ENCODE results near the gene LATS2.

The LATS2 gene

GRCh38 chr13:21047591-21048282, 13.6 kb downstream of the LATS2 start:
- Histone ChIP-seq H3K36me3 (ENCODE audit: insufficient read depth, insufficient read length, low read length) (peaks cover 63% of the 10 kb centered on the region), H3K4me3 (ENCODE audit: insufficient read length, low read depth) (no peak overlapping the region), H3K9ac (ENCODE audit: insufficient read length, low read depth) (no peak overlapping the region), H3K9me3 (ENCODE audit: insufficient read depth, low read length) (no peaks in the 10 kb centered on the region), H3K4me1 (ENCODE audit: insufficient read depth, insufficient read length) (peaks cover 3% of the 10 kb centered on the region), H3K27me3 (ENCODE audit: insufficient read depth, insufficient read length) (no peaks in the 10 kb centered on the region)
- DNase-seq (ENCODE audit: low read depth, low spot score): no peak
- TF ChIP-seq ZNF274 (IDR thresholded peaks at IDR 0.05; ENCODE audit: low read depth, low read length): no peak
- TF ChIP-seq SUZ12 (IDR thresholded peaks at IDR 0.05; ENCODE audit: extremely low read depth, insufficient read depth, insufficient read length): no peak
- no peak for TF ChIP-seq YY1 (IDR thresholded peaks at IDR 0.05; ENCODE audit: insufficient read depth, insufficient read length)

DNA sequence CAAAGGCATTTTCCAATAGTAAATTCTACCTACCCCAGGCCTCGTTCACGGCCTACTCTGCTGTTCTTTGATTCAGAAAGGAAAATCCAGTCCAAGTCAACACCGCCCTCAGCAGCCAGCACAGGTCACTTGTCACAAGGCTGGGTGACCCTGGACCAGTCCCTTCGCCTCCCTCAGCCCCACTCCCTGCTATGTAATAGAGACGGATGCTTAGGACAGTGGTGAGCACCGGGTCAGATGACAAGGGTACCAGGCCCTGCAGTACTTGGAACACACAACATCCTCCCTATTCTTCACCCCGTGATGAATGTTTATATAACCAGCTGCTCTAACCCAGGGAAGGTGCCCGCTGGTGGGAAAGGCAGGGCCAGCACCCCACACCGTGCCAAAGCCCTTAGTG, 14.3 kb downstream of the LATS2 start:
- peaks cover 3% of the 10 kb centered on the region for H3K4me1 ChIP-seq (ENCODE audit: insufficient read depth, insufficient read length)
- peaks cover 66% of the 10 kb centered on the region for H3K36me3 ChIP-seq (ENCODE audit: insufficient read depth, insufficient read length, low read length)
- no peaks in the 10 kb centered on the region for H3K27me3 ChIP-seq (ENCODE audit: insufficient read depth, insufficient read length)
- DNase-seq (ENCODE audit: low read depth, low spot score): no peak
- no peak overlapping the region for H3K4me3 ChIP-seq (ENCODE audit: insufficient read length, low read depth)
- no peak overlapping the region for H3K9ac ChIP-seq (ENCODE audit: insufficient read length, low read depth)
- H3K9me3 ChIP-seq (ENCODE audit: insufficient read depth, low read length): no peaks in the 10 kb centered on the region
- TF ChIP-seq ZNF274 (IDR thresholded peaks at IDR 0.05; ENCODE audit: low read depth, low read length) (no peak), SUZ12 (IDR thresholded peaks at IDR 0.05; ENCODE audit: extremely low read depth, insufficient read depth, insufficient read length) (no peak), YY1 (IDR thresholded peaks at IDR 0.05; ENCODE audit: insufficient read depth, insufficient read length) (no peak)

DNA sequence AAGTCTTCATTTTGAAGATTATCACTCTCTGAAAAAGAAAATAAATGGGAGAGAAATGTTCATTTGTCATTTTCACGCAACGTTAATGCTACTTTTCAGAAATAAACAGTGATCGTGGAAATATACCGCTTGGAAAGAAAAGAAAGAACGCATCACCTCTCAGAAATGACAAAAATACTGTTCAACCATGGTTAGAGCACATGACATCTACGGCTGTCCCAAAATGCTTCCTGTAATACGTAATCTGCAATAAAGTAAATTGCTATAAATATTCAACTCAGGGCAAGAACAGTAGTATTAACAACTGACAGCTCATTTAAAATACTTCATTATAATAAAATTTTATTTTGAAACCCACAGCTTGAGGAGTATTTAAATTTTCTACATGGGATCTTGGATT, 15.2 kb downstream of the LATS2 start:
- no peak for DNase-seq (ENCODE audit: low read depth, low spot score)
- Histone ChIP-seq H3K9ac (ENCODE audit: insufficient read length, low read depth) (no peak overlapping the region), H3K4me3 (ENCODE audit: insufficient read length, low read depth) (no peak overlapping the region), H3K27me3 (ENCODE audit: insufficient read depth, insufficient read length) (no peaks in the 10 kb centered on the region), H3K36me3 (ENCODE audit: insufficient read depth, insufficient read length, low read length) (peaks cover 66% of the 10 kb centered on the region), H3K4me1 (ENCODE audit: insufficient read depth, insufficient read length) (peaks cover 3% of the 10 kb centered on the region), H3K9me3 (ENCODE audit: insufficient read depth, low read length) (no peaks in the 10 kb centered on the region)
- TF ChIP-seq SUZ12 (IDR thresholded peaks at IDR 0.05; ENCODE audit: extremely low read depth, insufficient read depth, insufficient read length): no peak

GRCh38 chr13:21045100-21045499, 16.3 kb downstream of the LATS2 start:
- TF ChIP-seq YY1 (IDR thresholded peaks at IDR 0.05; ENCODE audit: insufficient read depth, insufficient read length): no peak
- Histone ChIP-seq H3K4me1 (ENCODE audit: insufficient read depth, insufficient read length) (peaks cover 3% of the 10 kb centered on the region), H3K9ac (ENCODE audit: insufficient read length, low read depth) (no peak overlapping the region)

GRCh38 chr13:21043898-21044297, 17.5 kb downstream of the LATS2 start:
- no peak overlapping the region for H3K4me3 ChIP-seq (ENCODE audit: insufficient read length, low read depth)
- DNase-seq (ENCODE audit: low read depth, low spot score): no peak
- H3K27me3 ChIP-seq (ENCODE audit: insufficient read depth, insufficient read length): no peaks in the 10 kb centered on the region
- peaks cover 67% of the 10 kb centered on the region for H3K36me3 ChIP-seq (ENCODE audit: insufficient read depth, insufficient read length, low read length)
- no peaks in the 10 kb centered on the region for H3K4me1 ChIP-seq (ENCODE audit: insufficient read depth, insufficient read length)
- TF ChIP-seq YY1 (IDR thresholded peaks at IDR 0.05; ENCODE audit: insufficient read depth, insufficient read length): no peak
- TF ChIP-seq SUZ12 (IDR thresholded peaks at IDR 0.05; ENCODE audit: extremely low read depth, insufficient read depth, insufficient read length): no peak
- no peak for TF ChIP-seq ZNF274 (IDR thresholded peaks at IDR 0.05; ENCODE audit: low read depth, low read length)
- no peak overlapping the region for H3K9ac ChIP-seq (ENCODE audit: insufficient read length, low read depth)
- no peaks in the 10 kb centered on the region for H3K9me3 ChIP-seq (ENCODE audit: insufficient read depth, low read length)

More at GRCh38 chr13:21045100-21045499, 16.3 kb downstream of the LATS2 start:
- peaks cover 60% of the 10 kb centered on the region for H3K36me3 ChIP-seq (ENCODE audit: insufficient read depth, insufficient read length, low read length)
- no peak overlapping the region for H3K4me3 ChIP-seq (ENCODE audit: insufficient read length, low read depth)
- H3K27me3 ChIP-seq (ENCODE audit: insufficient read depth, insufficient read length): no peaks in the 10 kb centered on the region
- no peak for DNase-seq (ENCODE audit: low read depth, low spot score)
- H3K9me3 ChIP-seq (ENCODE audit: insufficient read depth, low read length): no peaks in the 10 kb centered on the region

DNA sequence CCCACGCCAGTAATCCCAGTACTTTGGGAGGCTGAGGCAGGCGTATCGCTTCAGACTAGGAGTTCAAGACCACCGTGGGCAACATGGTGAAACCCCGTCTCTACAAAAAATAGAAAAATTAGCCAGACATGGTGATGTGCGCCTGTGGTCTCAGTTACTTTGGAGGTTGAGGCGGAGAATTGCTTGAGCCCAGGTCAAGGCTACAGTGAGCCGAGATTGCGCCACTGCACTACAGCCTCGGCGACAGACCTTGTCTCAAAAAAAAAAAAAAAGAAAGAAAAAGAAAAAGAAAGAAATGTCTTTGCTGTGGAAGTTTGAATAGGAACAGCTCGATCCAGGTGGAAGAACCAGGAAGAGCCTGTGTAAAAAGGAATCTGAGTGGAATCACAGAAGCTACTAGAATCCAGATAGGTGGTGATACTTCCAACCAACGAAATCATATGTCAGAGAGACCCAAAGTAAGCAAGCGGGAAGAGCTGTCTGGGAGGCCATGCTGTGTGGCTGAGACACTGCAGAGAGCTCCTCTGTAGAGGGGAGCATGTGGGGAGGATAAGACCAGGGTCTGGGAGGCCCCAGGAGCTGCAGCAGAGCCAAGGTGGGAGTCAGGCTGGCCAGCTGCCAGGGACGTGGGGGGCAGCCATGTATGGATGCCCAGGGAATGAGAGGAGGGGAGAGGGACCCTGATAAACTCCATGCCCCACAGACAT, 21.1 kb downstream of the LATS2 start:
- Histone ChIP-seq H3K4me1 (ENCODE audit: insufficient read depth, insufficient read length) (no peaks in the 10 kb centered on the region), H3K9me3 (ENCODE audit: insufficient read depth, low read length) (no peaks in the 10 kb centered on the region), H3K27me3 (ENCODE audit: insufficient read depth, insufficient read length) (no peaks in the 10 kb centered on the region), H3K4me3 (ENCODE audit: insufficient read length, low read depth) (no peak overlapping the region), H3K36me3 (ENCODE audit: insufficient read depth, insufficient read length, low read length) (peaks cover 55% of the 10 kb centered on the region), H3K9ac (ENCODE audit: insufficient read length, low read depth) (no peak overlapping the region)
- no peak for DNase-seq (ENCODE audit: low read depth, low spot score)
- TF ChIP-seq SUZ12 (IDR thresholded peaks at IDR 0.05; ENCODE audit: extremely low read depth, insufficient read depth, insufficient read length): no peak
- no peak for TF ChIP-seq YY1 (IDR thresholded peaks at IDR 0.05; ENCODE audit: insufficient read depth, insufficient read length)
- TF ChIP-seq ZNF274 (IDR thresholded peaks at IDR 0.05; ENCODE audit: low read depth, low read length): no peak

DNA sequence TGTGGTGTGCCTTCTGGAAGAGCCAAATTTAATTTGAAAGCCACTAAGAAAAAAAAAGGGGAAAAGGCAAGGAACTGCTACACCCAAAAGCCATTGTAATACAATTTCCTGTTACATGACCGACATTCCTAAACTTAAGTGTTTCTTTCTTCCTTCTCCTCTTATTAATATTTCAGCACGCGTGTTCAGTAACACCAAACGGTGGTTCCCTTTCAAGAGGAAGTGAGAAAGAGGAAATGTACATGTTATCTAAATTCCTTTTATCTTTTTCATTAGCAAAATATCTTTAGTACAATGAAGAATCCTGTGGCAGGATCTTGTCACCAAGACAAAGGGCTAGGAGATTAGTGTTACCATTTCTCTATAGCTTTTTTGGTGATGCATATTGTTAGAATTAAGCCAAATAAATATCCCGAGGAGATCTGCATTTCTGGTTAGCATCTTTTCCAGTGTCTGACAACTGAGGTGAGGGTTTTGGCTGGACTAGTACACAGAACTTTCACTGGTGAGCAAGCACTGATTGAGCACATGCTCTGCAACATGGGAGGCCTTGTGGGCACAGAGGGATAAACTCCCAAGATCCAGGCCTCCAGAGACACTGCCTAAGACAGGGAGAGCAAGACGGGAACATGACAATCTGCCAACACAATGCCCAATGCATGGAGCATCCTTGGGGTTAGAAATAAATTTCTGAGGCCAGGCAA, 22.1 kb downstream of the LATS2 start:
- TF ChIP-seq YY1 (IDR thresholded peaks at IDR 0.05; ENCODE audit: insufficient read depth, insufficient read length) (no peak), ZNF274 (IDR thresholded peaks at IDR 0.05; ENCODE audit: low read depth, low read length) (no peak), SUZ12 (IDR thresholded peaks at IDR 0.05; ENCODE audit: extremely low read depth, insufficient read depth, insufficient read length) (no peak)
- Histone ChIP-seq H3K9ac (ENCODE audit: insufficient read length, low read depth) (no peak overlapping the region), H3K27me3 (ENCODE audit: insufficient read depth, insufficient read length) (no peaks in the 10 kb centered on the region), H3K9me3 (ENCODE audit: insufficient read depth, low read length) (no peaks in the 10 kb centered on the region), H3K36me3 (ENCODE audit: insufficient read depth, insufficient read length, low read length) (peaks cover 48% of the 10 kb centered on the region), H3K4me1 (ENCODE audit: insufficient read depth, insufficient read length) (peaks cover 2% of the 10 kb centered on the region), H3K4me3 (ENCODE audit: insufficient read length, low read depth) (no peak overlapping the region)
- no peak for DNase-seq (ENCODE audit: low read depth, low spot score)
